ENCODE data around the gene VWA5B1.
"Not testable (repeated sequence)": the region's sequence is repeated elsewhere in the genome, so short reads cannot be mapped to it uniquely, and the experiment has no call there.

VWA5B1 gene

GRCh38 chr1:20280341-20280740 is 10.3 kb upstream of the VWA5B1 start:
- no peak for FAIRE-seq

DNA sequence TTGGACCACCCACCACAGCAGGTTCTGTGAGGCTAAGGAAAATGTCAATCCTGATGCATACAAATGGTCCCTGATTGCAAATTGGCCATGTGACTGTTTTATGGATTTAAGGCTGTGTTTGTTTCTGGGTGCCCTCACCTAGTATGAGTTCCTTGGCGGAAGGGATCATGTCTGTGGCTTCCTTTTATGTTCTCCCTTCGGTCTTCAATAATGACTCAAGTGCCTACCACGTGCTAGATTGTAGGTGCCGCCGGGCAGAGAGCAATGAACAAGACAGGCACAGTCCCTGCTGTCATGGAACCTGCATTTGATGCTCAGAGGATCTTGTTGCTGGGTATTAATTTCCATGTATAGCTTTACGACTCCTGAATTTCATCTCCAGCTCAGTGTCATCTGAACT is 9.8 kb upstream of the VWA5B1 start:
- no peak for FAIRE-seq

DNA sequence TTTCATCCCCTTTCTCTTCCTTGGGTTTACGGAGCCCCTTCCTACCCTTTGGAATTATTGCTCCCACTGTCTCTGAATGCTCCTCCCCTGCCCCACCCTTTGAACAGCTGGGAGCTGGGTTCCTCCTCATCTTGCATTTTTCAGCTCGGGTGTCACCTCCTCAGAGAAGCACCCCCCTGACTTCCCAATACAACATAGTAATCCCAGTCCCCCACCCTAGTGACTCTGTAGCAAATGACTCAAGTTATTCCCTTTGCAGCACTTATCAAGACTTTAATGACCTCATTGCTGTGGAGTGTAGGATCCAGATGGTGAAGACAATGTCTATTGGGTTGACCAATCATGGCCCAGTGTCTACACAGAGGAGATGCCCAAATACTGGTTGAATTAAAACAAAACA is 8.9 kb upstream of the VWA5B1 start:
- no peak for FAIRE-seq

- FAIRE-seq = no peak
Observed at GRCh38 chr1:20282533-20282932, 8.1 kb upstream of the VWA5B1 start.

- FAIRE-seq = no peak
Observed at GRCh38 chr1:20284046-20284445, 6.6 kb upstream of the VWA5B1 start.

- FAIRE-seq = no peak
Observed at GRCh38 chr1:20284625-20285024, 6.0 kb upstream of the VWA5B1 start.

- FAIRE-seq = no peak
Observed at GRCh38 chr1:20285510-20285909, 5.2 kb upstream of the VWA5B1 start.

DNA sequence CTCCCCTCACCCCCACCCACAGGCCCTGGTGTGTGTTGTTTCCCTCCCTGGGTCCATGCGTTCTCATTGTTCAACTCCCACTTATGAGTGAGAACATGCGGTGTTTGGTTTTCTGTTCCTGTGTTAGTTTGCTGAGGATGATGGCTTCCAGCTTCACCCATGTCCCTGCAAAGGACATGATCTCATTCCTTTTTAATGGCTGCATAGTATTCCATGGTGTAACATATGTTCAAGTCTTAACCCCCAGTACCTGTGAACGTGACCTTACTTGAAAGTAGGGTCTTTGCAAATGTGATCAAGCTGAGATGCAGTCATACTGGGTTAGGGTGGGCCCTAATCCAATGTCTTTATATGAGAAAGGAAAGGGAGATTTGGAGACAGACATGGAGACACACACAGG is 3.0 kb upstream of the VWA5B1 start:
- FAIRE-seq = not testable (repeated sequence)

DNA sequence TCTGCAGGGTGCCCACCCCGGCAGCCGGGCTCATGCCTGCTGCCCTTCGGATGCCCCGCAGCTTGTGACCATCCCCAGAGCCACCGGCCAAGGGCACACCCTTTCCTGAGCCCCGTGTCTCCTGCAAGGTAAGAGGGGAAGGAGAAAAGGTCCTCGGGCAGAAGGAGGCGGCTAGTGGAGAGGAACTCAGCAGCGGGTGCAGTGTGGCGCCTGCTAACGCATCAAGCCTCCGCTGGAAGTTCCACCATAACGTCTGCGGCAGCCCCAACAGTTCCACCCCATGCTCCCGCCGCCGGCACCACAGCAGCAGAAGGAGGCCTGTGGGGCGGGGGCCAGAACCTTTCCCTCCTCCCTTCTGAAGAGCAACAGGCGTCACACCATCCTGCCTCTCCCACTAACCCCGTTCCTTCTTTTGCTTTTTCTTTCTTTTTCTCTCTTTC is 990 bp downstream of the VWA5B1 start:
- no peak for FAIRE-seq

- FAIRE-seq = no peak
Observed at GRCh38 chr1:20298626-20299025, 8.0 kb downstream of the VWA5B1 start.

DNA sequence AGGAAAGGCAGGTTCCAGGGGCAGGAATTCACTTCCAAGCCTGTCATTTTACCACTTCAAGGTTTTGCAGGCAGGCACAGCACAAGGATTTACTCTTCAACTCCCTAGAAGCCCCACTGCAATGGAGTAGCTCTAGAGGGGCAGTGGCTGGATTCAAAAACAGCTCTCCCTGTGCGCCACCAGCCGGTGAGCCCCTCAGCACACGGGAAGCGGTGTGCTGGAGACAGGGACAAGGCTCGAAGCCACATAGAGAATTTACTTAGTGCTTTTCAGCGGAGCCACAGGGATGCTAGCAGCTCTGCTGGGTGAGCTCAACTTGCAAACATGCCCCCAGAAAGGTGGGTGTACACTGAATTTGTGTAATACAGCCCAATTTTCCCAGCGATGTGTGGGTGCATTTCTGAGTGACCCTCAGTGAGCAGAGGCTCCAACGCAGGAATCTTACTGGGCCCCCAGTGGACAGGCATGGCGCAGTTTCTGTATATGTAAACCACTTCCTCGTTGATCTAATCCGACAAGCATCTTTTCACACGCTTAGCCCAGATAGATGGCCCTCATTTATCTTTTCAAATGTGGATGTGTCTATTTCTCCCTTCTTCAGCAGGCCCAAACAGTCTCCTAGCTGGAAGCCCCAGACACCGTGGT is 10.9 kb downstream of the VWA5B1 start:
- no peak for FAIRE-seq

DNA sequence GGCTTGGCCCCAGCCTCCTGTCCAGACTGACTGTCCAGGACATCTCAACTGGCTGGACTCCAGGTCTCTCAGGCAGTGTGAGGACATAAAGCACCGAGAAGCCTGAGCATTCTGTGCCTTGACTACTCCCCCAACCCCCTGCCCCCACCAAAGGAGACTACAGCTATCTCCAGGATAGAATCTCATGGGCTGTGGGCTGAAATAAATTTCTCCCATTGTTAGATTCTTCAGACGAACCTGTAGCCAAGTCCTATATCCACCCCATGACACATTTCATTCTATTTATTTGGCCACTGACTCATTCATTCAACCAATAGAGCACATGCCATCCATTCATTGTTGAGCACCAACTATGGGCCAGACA is 11.4 kb downstream of the VWA5B1 start:
- FAIRE-seq = no peak

GRCh38 chr1:20307026-20307425 is 16.4 kb downstream of the VWA5B1 start:
- no peak for FAIRE-seq

- FAIRE-seq = no peak
Observed at GRCh38 chr1:20308569-20308968, 17.9 kb downstream of the VWA5B1 start.

DNA sequence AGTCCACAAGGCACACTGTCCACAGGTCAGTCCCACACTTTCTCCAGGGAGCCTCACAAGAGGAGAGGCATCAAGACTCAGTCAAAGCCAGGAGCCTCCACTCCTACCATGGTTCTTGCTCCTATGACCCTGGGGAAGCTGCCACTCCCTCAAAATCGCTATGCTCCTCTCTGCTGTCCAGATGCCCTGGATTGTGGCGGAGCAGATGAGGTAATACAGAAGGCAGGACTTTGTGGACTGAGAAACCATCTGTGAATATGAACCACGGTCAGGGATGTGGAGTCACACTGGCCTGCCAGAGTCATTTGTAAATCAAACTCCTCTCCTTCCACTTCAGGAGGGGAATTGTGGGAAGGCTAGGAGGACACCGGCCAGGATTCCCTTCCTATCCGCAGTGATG is 20.6 kb downstream of the VWA5B1 start:
- no peak for FAIRE-seq

DNA sequence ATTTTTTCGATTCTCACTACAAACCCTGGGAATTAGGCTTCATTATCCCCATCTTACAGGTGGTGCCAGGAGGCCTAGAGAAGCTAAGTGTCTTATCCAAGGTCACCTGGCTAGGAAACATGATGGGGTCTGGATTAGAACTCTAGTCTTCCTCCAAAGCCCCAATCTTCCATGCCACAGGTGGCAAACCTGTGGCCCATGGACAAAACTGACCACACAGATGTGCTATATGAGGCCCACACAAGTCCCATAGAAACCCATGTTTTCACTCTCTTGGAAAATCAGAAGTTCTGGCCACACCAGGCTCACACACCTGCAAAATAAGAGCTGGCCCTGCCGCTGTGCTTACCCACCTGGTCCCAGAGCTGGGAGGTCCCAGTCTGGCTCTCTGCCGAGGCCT is 21.6 kb downstream of the VWA5B1 start:
- no peak for FAIRE-seq

GRCh38 chr1:20312818-20313217 is 22.1 kb downstream of the VWA5B1 start:
- FAIRE-seq = no peak

DNA sequence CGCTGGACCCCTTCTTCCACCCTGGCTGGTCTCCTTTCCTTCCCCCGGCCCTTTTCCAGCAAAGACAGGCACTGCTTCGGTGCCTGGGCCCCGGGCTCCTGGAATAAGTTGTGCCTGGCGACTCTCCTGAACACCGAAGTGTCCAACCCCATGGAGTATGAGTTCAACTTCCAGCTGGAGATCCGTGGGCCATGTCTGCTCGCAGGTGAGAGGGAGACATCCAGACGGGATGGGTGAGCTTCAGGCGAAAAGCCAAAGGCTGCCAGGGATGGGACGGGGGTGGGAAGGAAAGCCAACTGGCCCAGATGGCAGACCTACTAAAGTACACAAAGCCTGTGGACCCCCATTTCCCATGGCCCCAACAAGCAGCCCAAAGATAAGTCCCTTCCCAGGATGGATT is 26.8 kb downstream of the VWA5B1 start:
- no peak for FAIRE-seq

GRCh38 chr1:20318521-20318920 is 27.8 kb downstream of the VWA5B1 start:
- no peak for FAIRE-seq

GRCh38 chr1:20318971-20319370 is 28.3 kb downstream of the VWA5B1 start:
- FAIRE-seq = no peak

- no peak for FAIRE-seq
Observed at GRCh38 chr1:20319456-20320220, 29.0 kb downstream of the VWA5B1 start.

GRCh38 chr1:20320704-20321103 is 30.0 kb downstream of the VWA5B1 start:
- no peak for FAIRE-seq

GRCh38 chr1:20321573-20321972 is 30.9 kb downstream of the VWA5B1 start:
- FAIRE-seq = no peak

- FAIRE-seq = no peak
Observed at GRCh38 chr1:20322081-20322824, 31.6 kb downstream of the VWA5B1 start.

Measured in colon (tissue), 2 donors.